Astrocyte (in vitro differentiated cells and primary cell): ENCODE measurements around the gene TMEM192. TPM values are rescaled to one million over a fixed set of nuclear protein-coding genes. Genes with fewer than 3 reads are reported as not detected.
"Not testable (repeated sequence)": the region's sequence is repeated elsewhere in the genome, so short reads cannot be mapped to it uniquely, and the experiment has no call there.

Experiments used
- DNase-seq: peaks from one replicate; pipeline ENCODE4 v3.0.0-alpha.2; 2010; ENCODE audit warnings: low read depth
- FAIRE-seq: peaks from 2 replicates; lab custom pipeline; 2011; peaks lifted over from hg19 to GRCh38; lab: Jason Lieb, UNC
- H2AFZ ChIP-seq: 2 replicates; pipeline ENCODE4 v1.6.0; 2012; ENCODE audit warnings: low read depth, low read length, inconsistent platforms
- H3K27ac ChIP-seq: 2 replicates; pipeline ENCODE4 v1.5.1; 2011; ENCODE audit warnings: low read depth, low read length, inconsistent platforms
- H3K27me3 ChIP-seq: 2 replicates; pipeline ENCODE4 v1.6.0; 2011; ENCODE audit warnings: low read length, inconsistent platforms; ENCODE audit not compliant: insufficient read depth
- H3K36me3 ChIP-seq: 2 replicates; pipeline ENCODE4 v1.5.1; 2011; ENCODE audit warnings: low read length, inconsistent platforms; ENCODE audit not compliant: insufficient read depth
- H3K4me1 ChIP-seq: 2 replicates; pipeline ENCODE4 v1.5.1; 2011; ENCODE audit warnings: low read length, inconsistent platforms; ENCODE audit not compliant: insufficient read depth
- H3K4me2 ChIP-seq: 2 replicates; pipeline ENCODE4 v1.6.0; 2012; ENCODE audit warnings: low read length, inconsistent platforms
- H3K4me3 ChIP-seq: 2 replicates; pipeline ENCODE4 v1.5.1; 2011; ENCODE audit warnings: low read depth, mild to moderate bottlenecking, low read length, inconsistent platforms; ENCODE audit not compliant: insufficient read depth
- H3K79me2 ChIP-seq: 2 replicates; pipeline ENCODE4 v1.6.0; 2012; ENCODE audit warnings: mild to moderate bottlenecking, low read length, inconsistent platforms; ENCODE audit not compliant: insufficient read depth
- H3K9ac ChIP-seq: 2 replicates; pipeline ENCODE4 v1.6.0; 2012; ENCODE audit warnings: mild to moderate bottlenecking, low read length, inconsistent platforms
- H3K9me3 ChIP-seq: 2 replicates; pipeline ENCODE4 v1.5.1; 2012; ENCODE audit warnings: low read depth, mild to moderate bottlenecking, low read length, inconsistent platforms; ENCODE audit not compliant: insufficient read depth
- H4K20me1 ChIP-seq: 2 replicates; pipeline ENCODE4 v1.6.0; 2012; ENCODE audit warnings: low read length, inconsistent platforms; ENCODE audit not compliant: insufficient read depth
- H3K27ac Mint-ChIP-seq: one replicate; pipeline ENCODE4 v1.8.0; 2021; ENCODE audit warnings: mild to moderate bottlenecking, mixed read lengths; ENCODE audit not compliant: unreplicated experiment
- H3K27me3 Mint-ChIP-seq: one replicate; pipeline ENCODE4 v1.8.0; 2021; ENCODE audit warnings: low read depth, mixed read lengths; ENCODE audit not compliant: unreplicated experiment
- H3K36me3 Mint-ChIP-seq: one replicate; pipeline ENCODE4 v1.8.0; 2021; ENCODE audit warnings: low read depth, mixed read lengths; ENCODE audit not compliant: unreplicated experiment
- H3K4me1 Mint-ChIP-seq: one replicate; pipeline ENCODE4 v1.8.0; 2021; ENCODE audit warnings: low read depth, mixed read lengths; ENCODE audit not compliant: unreplicated experiment
- H3K4me3 Mint-ChIP-seq: one replicate; pipeline ENCODE4 v1.8.0; 2021; ENCODE audit warnings: mild to moderate bottlenecking, moderate library complexity, mixed read lengths; ENCODE audit not compliant: unreplicated experiment
- H3K9me3 Mint-ChIP-seq: one replicate; pipeline ENCODE4 v1.8.0; 2021; ENCODE audit warnings: mild to moderate bottlenecking, mixed read lengths; ENCODE audit not compliant: unreplicated experiment
- CTCF ChIP-seq: IDR thresholded peaks from 2 replicates; pipeline ENCODE4 v1.5.1; 2011; ENCODE audit warnings: low read depth, mild to moderate bottlenecking, inconsistent platforms, low read length, moderate library complexity; ENCODE audit not compliant: insufficient read depth
- EZH2 ChIP-seq: IDR thresholded peaks from 2 replicates; pipeline ENCODE4 v1.6.1; 2012; ENCODE audit warnings: mild to moderate bottlenecking, low read length, inconsistent platforms; ENCODE audit not compliant: insufficient read depth
- total RNA-seq: library from RNA; stranded (reverse); gene quantifications from 2 replicates; pipeline ENCODE4 v1.2.1, GENCODE V29; 2021

Gene TMEM192
- total RNA-seq, 1 donor from 2014 or later: 20.2 TPM

GRCh38 chr4:165088366-165088765 lies 24.3 kb downstream of the TMEM192 start:
- Mint-ChIP-seq H3K27ac (no peak overlapping the region), H3K36me3 (peaks cover 13% of the 10 kb centered on the region), H3K9me3 (peaks cover 1% of the 10 kb centered on the region), H3K4me1 (no peaks in the 10 kb centered on the region), H3K27me3 (no peaks in the 10 kb centered on the region), H3K4me3 (no peak overlapping the region)
- no peak for DNase-seq
- Histone ChIP-seq H3K36me3 (no peaks in the 10 kb centered on the region), H3K27ac (no peak overlapping the region), H3K4me1 (no peaks in the 10 kb centered on the region), H2AFZ (no peak overlapping the region), H3K9me3 (no peaks in the 10 kb centered on the region), H4K20me1 (no peaks in the 10 kb centered on the region), H3K4me2 (no peak overlapping the region), H3K27me3 (no peaks in the 10 kb centered on the region), H3K79me2 (no peaks in the 10 kb centered on the region), H3K9ac (no peak overlapping the region), H3K4me3 (no peak overlapping the region)
- FAIRE-seq: no peak
- TF ChIP-seq CTCF (no peak), EZH2 (no peak)

GRCh38 chr4:165085946-165086345 lies 26.7 kb downstream of the TMEM192 start:
- TF ChIP-seq EZH2: no peak
- H3K9ac ChIP-seq: no peak overlapping the region
- no peak overlapping the region for H2AFZ ChIP-seq
- H3K9me3 Mint-ChIP-seq: peaks cover 1% of the 10 kb centered on the region
- no peak overlapping the region for H3K4me3 Mint-ChIP-seq
- no peaks in the 10 kb centered on the region for H3K4me1 ChIP-seq
- H3K79me2 ChIP-seq: no peaks in the 10 kb centered on the region
- H3K9me3 ChIP-seq: no peaks in the 10 kb centered on the region
- no peak overlapping the region for H3K27ac ChIP-seq
- DNase-seq (no peak), FAIRE-seq (no peak)
- H3K4me3 ChIP-seq: no peak overlapping the region
- H3K27me3 ChIP-seq: no peaks in the 10 kb centered on the region
- no peaks in the 10 kb centered on the region for H4K20me1 ChIP-seq
- no peak overlapping the region for H3K4me2 ChIP-seq
- peaks cover 11% of the 10 kb centered on the region for H3K36me3 Mint-ChIP-seq
- H3K36me3 ChIP-seq: no peaks in the 10 kb centered on the region
- no peaks in the 10 kb centered on the region for H3K4me1 Mint-ChIP-seq
- no peaks in the 10 kb centered on the region for H3K27me3 Mint-ChIP-seq
- no peak overlapping the region for H3K27ac Mint-ChIP-seq

GRCh38 chr4:165084787-165085186 lies 27.9 kb downstream of the TMEM192 start:
- H4K20me1 ChIP-seq, H3K36me3 ChIP-seq, H3K4me3 Mint-ChIP-seq, DNase-seq, H3K4me3 ChIP-seq, H3K27me3 Mint-ChIP-seq, H3K4me1 Mint-ChIP-seq, H2AFZ ChIP-seq, H3K9me3 ChIP-seq, H3K27ac Mint-ChIP-seq, H3K4me2 ChIP-seq, H3K27me3 ChIP-seq, FAIRE-seq, H3K27ac ChIP-seq, H3K4me1 ChIP-seq, H3K9ac ChIP-seq, H3K9me3 Mint-ChIP-seq, H3K79me2 ChIP-seq: not testable (repeated sequence)
- peaks cover 11% of the 10 kb centered on the region for H3K36me3 Mint-ChIP-seq
